GM12801 (cell line): ENCODE measurements around the gene SESN3.

Experiments used
- CTCF ChIP-seq: IDR thresholded peaks from one replicate; pipeline ENCODE4 v1.5.1; 2011; ENCODE audit warnings: control low read depth; ENCODE audit not compliant: insufficient read length; ENCODE audit errors: extremely low read depth

The SESN3 gene

GRCh38 chr11:95153857-95154246 is 77.2 kb downstream of the SESN3 start:
- no peak for TF ChIP-seq CTCF

DNA sequence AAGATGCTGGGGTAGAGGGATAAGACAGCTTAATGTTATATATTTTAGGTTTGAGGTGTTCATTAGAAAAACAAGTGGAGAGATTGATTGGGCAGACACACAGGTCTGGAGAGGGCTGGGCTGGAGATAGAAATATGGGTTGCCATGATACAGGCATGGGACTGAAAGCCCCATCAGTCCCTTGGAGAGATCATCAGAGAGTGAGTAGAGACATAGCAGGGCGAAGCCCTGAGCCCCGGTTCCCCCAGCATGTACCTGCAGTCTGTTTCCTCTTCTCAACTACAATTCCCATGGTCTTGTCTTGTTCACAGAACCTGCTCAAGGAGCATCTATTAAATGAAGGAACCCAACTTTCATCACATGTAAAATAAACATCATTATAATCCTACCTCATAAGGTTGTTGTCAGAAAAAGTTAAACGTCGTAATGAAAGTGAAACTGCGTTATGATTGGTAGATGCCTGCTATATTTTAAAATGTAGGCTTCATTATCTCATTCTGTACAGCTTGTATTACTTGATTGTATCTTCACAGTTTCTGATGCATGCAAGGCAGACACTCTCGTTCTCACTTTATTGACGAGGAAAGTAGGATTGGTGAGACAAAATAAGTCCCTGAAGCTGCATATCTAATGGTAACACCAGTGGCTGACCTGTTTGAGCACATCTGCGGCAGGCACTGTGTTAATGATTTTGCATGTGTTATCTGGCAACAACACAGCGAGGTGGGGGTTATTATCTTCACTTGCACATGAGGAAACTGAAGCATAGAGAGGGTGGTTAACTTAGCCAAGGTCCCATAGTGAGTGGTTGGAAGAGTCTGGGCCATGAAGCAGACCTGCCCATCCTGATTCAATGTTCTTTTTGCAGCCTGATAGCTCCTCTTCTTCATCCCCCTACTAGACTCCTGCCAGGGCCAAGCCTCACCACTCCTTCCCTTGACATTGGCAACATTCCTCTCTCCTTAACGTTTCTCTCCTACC is 77.8 kb downstream of the SESN3 start:
- TF ChIP-seq CTCF = no peak

GRCh38 chr11:95150956-95151684 is 79.9 kb downstream of the SESN3 start:
- TF ChIP-seq CTCF = peak; percentile 53

GRCh38 chr11:95149651-95150364 is 81.2 kb downstream of the SESN3 start:
- TF ChIP-seq CTCF = no peak

GRCh38 chr11:95148938-95149337 is 82.1 kb downstream of the SESN3 start:
- TF ChIP-seq CTCF = no peak

- no peak for TF ChIP-seq CTCF
These were observed 82.6 kb downstream of the SESN3 start for GRCh38 chr11:95148406-95148805.

GRCh38 chr11:95147364-95147905 is 83.6 kb downstream of the SESN3 start:
- no peak for TF ChIP-seq CTCF
